GM21528 (cell line): ENCODE results near the gene FAM193B.
A peak's percentile ranks its signal among the peaks of the same experiment; 100 is the strongest.

Experiments used
- ATAC-seq: cut with Tn5 transposase; IDR thresholded peaks from one replicate; pipeline ENCODE4 v1.9.1; 2021; ENCODE audit warnings: mild to moderate bottlenecking, moderate library complexity; ENCODE audit not compliant: unreplicated experiment, low FRiP score

The FAM193B gene

GRCh38 chr5:177503351-177504085, 50.8 kb downstream of the FAM193B start:
- ATAC-seq = no peak

DNA sequence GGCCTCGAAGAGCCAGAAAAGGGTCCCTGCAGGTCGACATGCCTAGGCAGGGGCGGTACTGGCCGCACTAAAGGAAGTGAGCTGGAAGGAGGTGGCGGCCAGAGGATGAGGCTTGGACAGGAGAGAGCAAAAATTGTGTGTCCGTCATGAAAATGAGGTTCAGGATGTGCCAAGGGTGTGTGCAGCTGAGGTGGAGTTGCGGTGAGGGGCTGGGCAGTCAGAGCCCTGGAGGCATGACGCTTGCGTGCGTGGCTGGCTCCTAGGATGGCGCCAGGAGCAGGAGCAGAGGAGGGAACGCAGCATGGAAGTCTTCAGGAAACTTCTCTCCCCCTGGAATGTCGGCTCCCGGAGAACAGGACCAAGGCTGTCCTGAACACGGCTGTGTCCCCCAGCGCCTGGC, 51.5 kb downstream of the FAM193B start:
- ATAC-seq = no peak

- no peak for ATAC-seq
Observed at GRCh38 chr5:177501874-177502678, 52.3 kb downstream of the FAM193B start.

GRCh38 chr5:177500685-177501522, 53.5 kb downstream of the FAM193B start:
- no peak for ATAC-seq

DNA sequence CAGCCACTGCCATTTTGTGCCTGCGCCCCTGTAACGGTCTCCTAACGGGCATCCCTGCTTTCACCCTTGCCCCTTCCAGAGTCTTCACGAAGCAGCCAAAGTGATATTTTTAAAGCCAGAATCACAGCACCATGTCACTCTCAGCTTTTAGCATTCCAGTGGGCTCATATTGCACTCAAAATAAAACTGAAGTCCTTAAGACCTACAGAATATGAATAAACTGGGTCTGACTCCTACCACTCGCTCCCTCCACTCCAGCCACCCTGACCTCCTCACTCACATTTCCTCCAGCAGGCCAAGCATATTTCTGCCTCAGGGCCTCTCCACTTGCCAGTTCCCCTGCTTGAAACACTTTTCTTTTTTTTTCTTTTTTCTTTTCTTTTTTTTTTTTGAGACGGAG, 54.5 kb downstream of the FAM193B start:
- ATAC-seq = no peak

- no peak for ATAC-seq
Observed at GRCh38 chr5:177498013-177498787, 56.2 kb downstream of the FAM193B start.

- peak; percentile 71 for ATAC-seq
Observed at GRCh38 chr5:177497292-177498012, 56.9 kb downstream of the FAM193B start, which contains the start of gene PDLIM7. Gene PDLIM7, minus strand, starts transcription at chr5:177497604. Its CDS starts 1,092 bp downstream, at chr5:177496512.

GRCh38 chr5:177496727-177497291, 57.6 kb downstream of the FAM193B start:
- no peak for ATAC-seq

GRCh38 chr5:177496070-177496726, 58.2 kb downstream of the FAM193B start:
- ATAC-seq = no peak

- ATAC-seq = no peak
Observed at GRCh38 chr5:177495243-177496060, 58.9 kb downstream of the FAM193B start.

DNA sequence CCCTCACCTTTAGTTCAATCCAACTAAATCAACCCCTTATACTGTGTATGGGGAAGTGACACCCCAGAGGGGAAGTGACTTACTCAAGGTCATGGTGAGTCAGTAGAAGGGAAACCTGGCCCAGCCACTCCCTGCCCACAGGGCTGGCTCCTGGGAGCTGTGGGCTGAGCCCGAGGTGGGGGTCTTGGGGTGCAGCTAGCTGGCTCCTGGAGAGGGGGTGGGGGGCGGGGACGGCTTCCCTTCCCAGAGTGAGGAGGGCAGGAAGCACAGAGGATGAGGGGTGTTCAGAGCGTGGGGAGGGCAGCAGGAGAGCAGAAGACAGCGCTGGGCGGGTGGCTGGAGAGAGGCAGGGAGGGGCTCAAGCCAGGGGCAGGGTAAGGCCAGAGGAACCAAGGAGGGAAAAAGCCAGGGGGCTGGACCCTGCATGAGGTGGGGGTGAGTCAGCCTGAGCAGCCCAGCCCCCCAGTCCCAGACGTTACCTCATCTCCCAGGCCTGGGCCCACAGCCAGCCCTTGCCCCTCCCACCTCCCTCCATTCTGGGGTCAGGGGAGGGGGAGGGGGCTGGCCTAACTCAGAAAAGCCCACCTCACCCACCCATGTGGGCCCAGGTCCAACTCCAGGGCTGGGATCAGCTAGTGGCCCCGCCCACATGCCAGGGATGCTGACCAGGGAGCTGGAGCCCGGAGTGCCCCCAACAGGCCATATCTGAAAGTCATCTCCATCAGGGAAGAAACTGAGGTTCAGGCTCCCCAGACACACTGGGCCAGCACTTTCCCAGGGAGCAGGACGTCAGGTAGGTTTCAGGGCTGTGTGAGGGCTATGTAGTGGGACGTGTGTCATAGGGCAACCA, 59.8 kb downstream of the FAM193B start:
- ATAC-seq = no peak

DNA sequence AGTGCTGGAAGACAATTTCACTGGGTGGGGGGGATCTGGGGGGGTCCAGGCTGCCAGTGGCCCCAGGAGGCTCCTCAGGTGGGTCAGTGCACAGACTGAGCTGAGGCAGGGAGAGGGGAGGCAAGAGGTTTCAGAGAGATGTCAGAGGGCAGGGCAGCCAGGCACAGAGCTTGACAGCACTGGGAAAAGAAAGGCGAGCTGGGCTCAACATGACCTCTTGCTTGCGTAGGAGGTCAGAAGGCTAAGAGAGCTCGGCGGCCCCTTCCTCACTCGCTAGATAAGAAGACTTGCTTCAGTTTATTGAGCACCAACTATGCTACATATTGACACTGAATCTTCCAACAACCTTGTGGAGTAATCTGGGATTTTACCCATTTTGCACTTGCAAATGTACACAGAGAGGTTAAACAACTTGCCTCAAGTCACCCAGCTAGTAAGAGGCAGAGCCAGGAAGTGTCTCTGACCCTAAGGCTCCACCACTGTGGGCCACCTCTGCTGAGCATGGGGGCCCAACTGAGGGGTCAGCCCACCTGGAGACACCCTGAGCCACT, 60.5 kb downstream of the FAM193B start:
- no peak for ATAC-seq

DNA sequence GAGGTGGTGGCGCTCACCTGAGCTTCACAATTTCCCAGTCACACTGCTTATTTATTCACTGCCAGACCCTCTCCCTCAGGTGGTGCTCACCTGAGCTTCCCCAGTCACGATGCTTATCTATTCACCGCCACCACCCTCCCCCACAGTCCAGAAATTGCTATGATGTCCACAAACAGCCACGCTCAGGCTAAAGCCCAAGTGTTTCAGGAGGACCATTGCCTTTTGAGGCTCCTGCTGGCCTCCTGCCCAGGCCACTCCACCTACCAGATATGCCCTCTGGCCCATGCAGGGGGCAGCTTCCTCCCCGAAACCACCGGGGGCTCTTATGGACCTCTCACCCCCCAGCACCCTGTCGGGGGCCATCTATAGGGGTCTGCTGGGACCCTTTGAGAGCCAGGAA, 61.5 kb downstream of the FAM193B start:
- ATAC-seq = no peak

GRCh38 chr5:177491983-177492746, 62.2 kb downstream of the FAM193B start:
- no peak for ATAC-seq

- no peak for ATAC-seq
Observed at GRCh38 chr5:177491429-177491945, 62.9 kb downstream of the FAM193B start.

- no peak for ATAC-seq
Observed at GRCh38 chr5:177490992-177491391, 63.4 kb downstream of the FAM193B start.
